ENCODE data around the gene TNFRSF6B. TPM values are rescaled to one million over a fixed set of nuclear protein-coding genes. Genes with fewer than 3 reads are reported as not detected.

Gene TNFRSF6B
- total and polyA plus RNA-seq, 7 donors = 1.2 to 186 (median 4.8) TPM

DNA sequence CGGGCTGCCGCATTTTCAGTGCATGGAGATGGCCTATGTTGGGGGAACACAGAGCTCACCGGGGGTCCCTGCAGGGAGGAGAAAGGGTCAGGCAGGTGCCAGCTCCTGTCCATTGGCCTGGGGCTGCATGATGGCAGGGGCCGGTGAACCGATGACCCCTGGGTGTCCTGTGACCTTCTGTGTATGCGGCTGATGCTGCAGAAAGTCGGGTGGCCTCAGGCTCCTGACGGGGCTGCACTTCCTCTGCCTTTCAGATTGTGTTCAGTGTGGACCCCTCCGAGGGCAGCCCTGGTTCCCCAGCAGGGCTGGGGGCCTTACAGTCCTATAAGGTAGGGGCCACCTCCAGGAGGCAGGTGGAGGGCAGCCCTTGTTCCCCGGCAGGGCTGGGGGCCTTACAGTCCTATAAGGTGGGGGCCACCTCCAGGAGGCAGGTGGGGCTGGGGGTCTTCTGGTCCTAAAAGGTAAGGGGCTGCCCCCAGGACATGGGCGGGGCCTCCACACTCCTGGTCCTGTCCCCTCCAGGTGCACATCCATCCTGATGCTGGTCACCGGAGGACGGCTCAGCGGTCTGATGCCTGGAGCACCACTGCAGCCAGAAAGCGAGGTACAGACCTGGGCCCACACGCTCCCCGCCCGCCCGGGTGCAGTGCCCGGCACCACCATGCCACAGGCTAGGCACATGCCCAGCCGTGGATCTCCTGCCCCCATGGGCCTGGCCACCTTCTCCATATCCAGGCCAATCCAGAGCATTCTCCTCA lies 11.0 kb upstream of the TNFRSF6B start:
- H3K9me3 ChIP-seq = no peaks in the 10 kb centered on the region
- H3K4me3 ChIP-seq = no peak overlapping the region
- no peak for DNase-seq
- intact Hi-C loops (cut with DNase I) = no loop called here
- H3K4me1 ChIP-seq = peaks cover 2 to 52% (median 49%) of the 10 kb centered on the region in 4 donors
- H3K36me3 ChIP-seq = no peaks in the 10 kb centered on the region
- no peaks in the 10 kb centered on the region for H3K27me3 ChIP-seq
- peak overlapping the region; percentile 48 to 87 (median 74) for H3K27ac ChIP-seq
- WGBS, 2 donors = 92 to 93% methylated on average over 21 of the region's 21 CpGs
- TF ChIP-seq EP300 (IDR thresholded peaks at IDR 0.05) = no peak

DNA sequence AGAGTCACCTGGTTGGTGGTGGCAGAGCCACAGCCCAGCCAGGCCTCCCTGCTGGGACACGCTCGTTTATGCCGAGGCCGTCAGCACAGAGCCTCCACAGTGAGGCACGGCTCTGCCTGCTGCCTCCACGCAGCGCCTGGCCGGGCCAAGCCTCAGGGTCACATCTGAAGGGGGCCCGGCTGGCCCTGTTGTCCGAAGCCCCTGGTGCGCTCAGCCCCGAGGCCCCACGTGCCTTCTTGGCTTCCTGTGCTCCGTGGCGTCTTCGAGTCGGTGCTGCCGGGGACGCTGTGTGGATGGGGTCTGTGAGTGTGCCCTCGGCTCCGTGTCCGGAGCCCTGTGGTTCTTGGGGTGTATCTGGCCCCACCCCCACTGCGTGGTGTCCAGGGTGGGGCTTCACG lies 10.4 kb upstream of the TNFRSF6B start:
- no peaks in the 10 kb centered on the region for H3K27me3 ChIP-seq
- H3K4me3 ChIP-seq = no peak overlapping the region
- TF ChIP-seq POLR2A (IDR thresholded peaks at IDR 0.05) (no peak), POLR2AphosphoS5 (IDR thresholded peaks at IDR 0.05) (no peak), EP300 (IDR thresholded peaks at IDR 0.05) (no peak)
- TF ChIP-seq, protein P1, sequence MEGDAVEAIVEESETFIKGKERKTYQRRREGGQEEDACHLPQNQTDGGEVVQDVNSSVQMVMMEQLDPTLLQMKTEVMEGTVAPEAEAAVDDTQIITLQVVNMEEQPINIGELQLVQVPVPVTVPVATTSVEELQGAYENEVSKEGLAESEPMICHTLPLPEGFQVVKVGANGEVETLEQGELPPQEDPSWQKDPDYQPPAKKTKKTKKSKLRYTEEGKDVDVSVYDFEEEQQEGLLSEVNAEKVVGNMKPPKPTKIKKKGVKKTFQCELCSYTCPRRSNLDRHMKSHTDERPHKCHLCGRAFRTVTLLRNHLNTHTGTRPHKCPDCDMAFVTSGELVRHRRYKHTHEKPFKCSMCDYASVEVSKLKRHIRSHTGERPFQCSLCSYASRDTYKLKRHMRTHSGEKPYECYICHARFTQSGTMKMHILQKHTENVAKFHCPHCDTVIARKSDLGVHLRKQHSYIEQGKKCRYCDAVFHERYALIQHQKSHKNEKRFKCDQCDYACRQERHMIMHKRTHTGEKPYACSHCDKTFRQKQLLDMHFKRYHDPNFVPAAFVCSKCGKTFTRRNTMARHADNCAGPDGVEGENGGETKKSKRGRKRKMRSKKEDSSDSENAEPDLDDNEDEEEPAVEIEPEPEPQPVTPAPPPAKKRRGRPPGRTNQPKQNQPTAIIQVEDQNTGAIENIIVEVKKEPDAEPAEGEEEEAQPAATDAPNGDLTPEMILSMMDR (IDR thresholded peaks at IDR 0.05) = no peak
- no peak for DNase-seq
- H3K27ac ChIP-seq = peak overlapping the region; percentile 48 to 87 (median 74)
- intact Hi-C loops (cut with DNase I) = no loop called here
- peaks cover 2 to 52% (median 49%) of the 10 kb centered on the region in 4 donors for H3K4me1 ChIP-seq
- H3K9me3 ChIP-seq = no peaks in the 10 kb centered on the region
- H3K36me3 ChIP-seq = no peaks in the 10 kb centered on the region
- 84 to 90% methylated on average over 24 of the region's 24 CpGs for WGBS, 2 donors

DNA sequence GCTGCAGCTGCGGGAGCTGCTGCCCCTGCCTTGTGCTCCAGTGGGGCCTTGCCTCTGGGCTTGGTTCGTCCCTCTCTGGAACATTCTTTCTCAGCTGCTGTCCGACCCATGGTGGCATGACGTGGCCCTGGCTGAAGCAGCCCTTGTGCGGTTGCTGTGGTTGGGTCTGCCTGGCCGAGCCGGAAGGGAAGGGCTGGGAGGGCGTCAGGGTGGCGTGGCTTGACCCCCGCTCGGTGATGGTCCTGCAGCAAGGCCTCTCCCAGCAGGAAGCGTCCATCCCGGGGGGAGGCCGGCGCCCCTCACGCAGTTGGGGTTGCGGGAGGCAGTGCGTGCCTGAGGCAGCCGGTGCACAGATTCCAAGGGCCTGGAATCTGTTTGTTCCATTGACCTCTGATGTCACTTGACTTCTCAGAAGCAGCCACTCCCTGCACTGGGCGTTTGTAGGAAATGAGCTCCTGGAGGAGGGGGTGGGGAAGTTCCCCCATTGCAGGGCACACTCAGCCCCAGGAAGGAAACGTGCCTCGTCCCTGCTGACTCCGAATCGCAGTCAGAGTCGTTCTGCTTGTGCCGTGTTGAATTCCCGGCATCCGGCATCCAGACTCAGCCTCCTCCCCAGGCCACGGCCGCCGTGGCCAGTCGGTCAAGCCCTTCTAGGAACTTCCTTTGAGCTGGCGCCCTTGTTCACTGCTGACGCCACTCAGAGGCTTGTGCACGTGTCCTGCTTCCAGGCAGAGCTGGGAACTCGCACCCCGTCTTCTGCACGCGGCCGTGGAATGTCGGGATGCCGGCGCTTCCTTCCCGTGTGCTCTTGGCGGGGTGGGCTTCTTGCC lies 9.7 kb upstream of the TNFRSF6B start:
- Histone ChIP-seq H3K27me3 (no peaks in the 10 kb centered on the region), H3K4me1 (peaks cover 2 to 50% (median 46%) of the 10 kb centered on the region in 4 donors), H3K4me3 (peak overlapping the region in 2 of 4 donors; percentile 1 to 4), H3K27ac (peak overlapping the region; percentile 48 to 87 (median 74)), H3K9me3 (no peaks in the 10 kb centered on the region), H3K36me3 (no peaks in the 10 kb centered on the region)
- peak; percentile 88 for DNase-seq
- intact Hi-C loops (cut with DNase I) = no loop called here
- TF ChIP-seq EP300 (IDR thresholded peaks at IDR 0.05) = peak in 2 of 4 donors; percentile 82 to 83
- no peak for TF ChIP-seq POLR2A (IDR thresholded peaks at IDR 0.05)
- TF ChIP-seq, protein P1 (IDR thresholded peaks at IDR 0.05) = no peak
- peak; percentile 38 to 82 (median 54) for TF ChIP-seq POLR2AphosphoS5 (IDR thresholded peaks at IDR 0.05)
- 31 to 32% methylated on average over 45 of the region's 45 CpGs for WGBS, 2 donors

DNA sequence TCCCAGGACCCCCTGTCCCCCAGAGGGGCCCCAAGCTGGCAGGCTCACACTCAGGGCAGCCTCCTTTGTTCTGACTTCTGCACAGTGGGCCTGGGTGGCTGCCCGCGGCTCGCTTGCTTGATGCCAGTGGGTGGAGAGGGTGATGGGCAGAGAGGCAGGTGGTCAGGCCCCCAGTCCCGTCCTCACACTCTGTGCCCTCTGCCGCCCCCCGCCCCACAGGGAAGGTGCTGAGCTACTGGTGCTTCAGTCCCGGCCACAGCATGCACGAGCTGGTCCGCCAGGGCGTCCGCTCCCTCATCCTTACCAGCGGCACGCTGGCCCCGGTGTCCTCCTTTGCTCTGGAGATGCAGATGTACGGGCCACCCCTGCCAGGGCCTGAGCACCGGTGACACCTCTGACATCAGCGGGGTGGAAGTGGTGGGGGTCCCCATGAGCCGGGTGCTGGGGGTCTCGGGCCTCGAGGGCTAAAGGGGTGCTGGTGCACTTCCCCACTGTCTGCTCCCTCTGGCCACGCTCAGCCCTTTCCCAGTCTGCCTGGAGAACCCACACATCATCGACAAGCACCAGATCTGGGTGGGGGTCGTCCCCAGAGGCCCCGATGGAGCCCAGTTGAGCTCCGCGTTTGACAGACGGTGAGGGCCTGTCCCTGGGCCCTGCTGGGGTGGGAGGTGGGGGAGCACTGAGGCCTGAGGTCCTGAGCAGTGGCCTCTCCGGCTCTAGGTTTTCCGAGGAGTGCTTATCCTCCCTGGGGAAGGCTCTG lies 8.9 kb upstream of the TNFRSF6B start:
- H3K9me3 ChIP-seq = no peaks in the 10 kb centered on the region
- H3K4me3 ChIP-seq = peak overlapping the region in 1 of 4 donors; percentile 4
- intact Hi-C loops (cut with DNase I) = no loop called here
- 91 to 95% methylated on average over 29 of the region's 29 CpGs for WGBS, 2 donors
- H3K27ac ChIP-seq = peak overlapping the region; percentile 48 to 87 (median 74)
- H3K36me3 ChIP-seq = peaks cover 0 to 5% (median 0%) of the 10 kb centered on the region in 4 donors
- H3K27me3 ChIP-seq = no peaks in the 10 kb centered on the region
- peaks cover 2 to 41% (median 38%) of the 10 kb centered on the region in 4 donors for H3K4me1 ChIP-seq
- DNase-seq = no peak
- no peak for TF ChIP-seq POLR2A (IDR thresholded peaks at IDR 0.05)
- TF ChIP-seq POLR2AphosphoS5 (IDR thresholded peaks at IDR 0.05) = no peak
- TF ChIP-seq, protein P1 (IDR thresholded peaks at IDR 0.05) = no peak
